ENCODE measurements around the gene ZNF280C. TPM values are rescaled to one million over a fixed set of nuclear protein-coding genes. Genes with fewer than 3 reads are reported as not detected.

ZNF280C gene
- 4.7 TPM for polyA plus RNA-seq
- long read RNA-seq, donor 1, full-length matches to known transcripts: 1 of 1 reads
- long read RNA-seq, donor 1, partial matches to known transcripts: 0 of 1 reads
- long read RNA-seq, donor 1, other reads (novel, unspliced or antisense): 0 of 1 reads
- long read RNA-seq, donor 2, full-length matches to known transcripts: 1 of 1 reads
- long read RNA-seq, donor 2, partial matches to known transcripts: 0 of 1 reads
- long read RNA-seq, donor 2, other reads (novel, unspliced or antisense): 0 of 1 reads
- long read RNA-seq, donor 3, full-length matches to known transcripts: 1 of 1 reads
- long read RNA-seq, donor 3, partial matches to known transcripts: 0 of 1 reads
- long read RNA-seq, donor 3, other reads (novel, unspliced or antisense): 0 of 1 reads
- long read RNA-seq, donor 4: 0 reads
- long read RNA-seq, donor 5: 0 reads
- long read RNA-seq, donor 6, full-length matches to known transcripts: 1 of 1 reads
- long read RNA-seq, donor 6, partial matches to known transcripts: 0 of 1 reads
- long read RNA-seq, donor 6, other reads (novel, unspliced or antisense): 0 of 1 reads
- long read RNA-seq, donor 7: 0 reads
- long read RNA-seq, donor 8, full-length matches to known transcripts: 1 of 1 reads
- long read RNA-seq, donor 8, partial matches to known transcripts: 0 of 1 reads
- long read RNA-seq, donor 8, other reads (novel, unspliced or antisense): 0 of 1 reads
- long read RNA-seq, donor 9: 0 reads
- long read RNA-seq, donor 10: 0 reads
- long read RNA-seq, donor 11, partial matches to known transcripts: 5 of 5 reads
- long read RNA-seq, donor 11, other reads (novel, unspliced or antisense): 0 of 5 reads

GRCh38 chrX:130268449-130269170, at the start of gene ZNF280C:
ZNF280C (minus strand) TSS chrX:130268899; CDS start chrX:130260449, 8,450 bp downstream.
- 60% methylated on average over 2 of the region's 59 CpGs for WGBS (ENCODE audit: insufficient coverage, low lambda C conversion rate)
- peaks cover 5% of the 10 kb centered on the region for H3K9me3 ChIP-seq (ENCODE audit: control insufficient read depth, low read depth, low read length)

GRCh38 chrX:130304587-130305368, 36.1 kb upstream of the ZNF280C start:
- no peak overlapping the region for H3K4me3 ChIP-seq (ENCODE audit: low read length)
- no CpG with 5 or more reads among the region's 5 CpGs for WGBS (ENCODE audit: insufficient coverage, low lambda C conversion rate)
- no peak overlapping the region for H3K27ac ChIP-seq (ENCODE audit: low read length)
- H3K36me3 ChIP-seq (ENCODE audit: control insufficient read depth, insufficient read depth, low read length): no peaks in the 10 kb centered on the region
- H3K4me1 ChIP-seq (ENCODE audit: control insufficient read depth, insufficient read depth, low read length): no peaks in the 10 kb centered on the region
- no peaks in the 10 kb centered on the region for H3K27me3 ChIP-seq (ENCODE audit: control insufficient read depth, insufficient read depth, low read length)
- no peaks in the 10 kb centered on the region for H3K9me3 ChIP-seq (ENCODE audit: control insufficient read depth, low read depth, low read length)
- no peak for DNase-seq

More at GRCh38 chrX:130268449-130269170, at the start of gene ZNF280C:
- DNase-seq: peak; percentile 87 to 92
- no peaks in the 10 kb centered on the region for H3K36me3 ChIP-seq (ENCODE audit: control insufficient read depth, insufficient read depth, low read length)
- no peaks in the 10 kb centered on the region for H3K4me1 ChIP-seq (ENCODE audit: control insufficient read depth, insufficient read depth, low read length)
- H3K4me3 ChIP-seq (ENCODE audit: low read length): peak within 1 kb of the TSS; percentile 82
- no peaks in the 10 kb centered on the region for H3K27me3 ChIP-seq (ENCODE audit: control insufficient read depth, insufficient read depth, low read length)
- peak within 1 kb of the TSS; percentile 85 for H3K27ac ChIP-seq (ENCODE audit: low read length)

GRCh38 chrX:130301977-130302376, 33.3 kb upstream of the ZNF280C start:
- Histone ChIP-seq H3K27ac (ENCODE audit: low read length) (no peak overlapping the region), H3K4me3 (ENCODE audit: low read length) (no peak overlapping the region), H3K4me1 (ENCODE audit: control insufficient read depth, insufficient read depth, low read length) (peaks cover 3% of the 10 kb centered on the region), H3K36me3 (ENCODE audit: control insufficient read depth, insufficient read depth, low read length) (no peaks in the 10 kb centered on the region), H3K9me3 (ENCODE audit: control insufficient read depth, low read depth, low read length) (no peaks in the 10 kb centered on the region), H3K27me3 (ENCODE audit: control insufficient read depth, insufficient read depth, low read length) (no peaks in the 10 kb centered on the region)
- no peak for DNase-seq
- WGBS (ENCODE audit: insufficient coverage, low lambda C conversion rate): no CpG with 5 or more reads among the region's 1 CpG

- H3K27ac ChIP-seq (ENCODE audit: low read length): no peak overlapping the region
- DNase-seq: no peak
- no peaks in the 10 kb centered on the region for H3K27me3 ChIP-seq (ENCODE audit: control insufficient read depth, insufficient read depth, low read length)
- H3K4me1 ChIP-seq (ENCODE audit: control insufficient read depth, insufficient read depth, low read length): peaks cover 7% of the 10 kb centered on the region
- H3K4me3 ChIP-seq (ENCODE audit: low read length): no peak overlapping the region
- WGBS (ENCODE audit: insufficient coverage, low lambda C conversion rate): no CpG with 5 or more reads among the region's 1 CpG
- no peaks in the 10 kb centered on the region for H3K36me3 ChIP-seq (ENCODE audit: control insufficient read depth, insufficient read depth, low read length)
- no peaks in the 10 kb centered on the region for H3K9me3 ChIP-seq (ENCODE audit: control insufficient read depth, low read depth, low read length)
These were observed 32.7 kb upstream of the ZNF280C start for GRCh38 chrX:130301405-130301804.

GRCh38 chrX:130300010-130300282, 31.2 kb upstream of the ZNF280C start:
- DNase-seq: no peak
- Histone ChIP-seq H3K4me1 (ENCODE audit: control insufficient read depth, insufficient read depth, low read length) (peaks cover 16% of the 10 kb centered on the region), H3K9me3 (ENCODE audit: control insufficient read depth, low read depth, low read length) (no peaks in the 10 kb centered on the region), H3K36me3 (ENCODE audit: control insufficient read depth, insufficient read depth, low read length) (no peaks in the 10 kb centered on the region), H3K27me3 (ENCODE audit: control insufficient read depth, insufficient read depth, low read length) (no peaks in the 10 kb centered on the region), H3K27ac (ENCODE audit: low read length) (no peak overlapping the region), H3K4me3 (ENCODE audit: low read length) (no peak overlapping the region)
- WGBS (ENCODE audit: insufficient coverage, low lambda C conversion rate): no CpG with 5 or more reads among the region's 2 CpGs

GRCh38 chrX:130299279-130300009, 30.7 kb upstream of the ZNF280C start:
- no peaks in the 10 kb centered on the region for H3K27me3 ChIP-seq (ENCODE audit: control insufficient read depth, insufficient read depth, low read length)
- WGBS (ENCODE audit: insufficient coverage, low lambda C conversion rate): no CpG with 5 or more reads among the region's 19 CpGs
- peak in 1 of 2 donors; percentile 15 for DNase-seq
- H3K27ac ChIP-seq (ENCODE audit: low read length): no peak overlapping the region
- peaks cover 16% of the 10 kb centered on the region for H3K4me1 ChIP-seq (ENCODE audit: control insufficient read depth, insufficient read depth, low read length)
- H3K4me3 ChIP-seq (ENCODE audit: low read length): no peak overlapping the region
- H3K9me3 ChIP-seq (ENCODE audit: control insufficient read depth, low read depth, low read length): no peaks in the 10 kb centered on the region
- no peaks in the 10 kb centered on the region for H3K36me3 ChIP-seq (ENCODE audit: control insufficient read depth, insufficient read depth, low read length)

- no peaks in the 10 kb centered on the region for H3K9me3 ChIP-seq (ENCODE audit: control insufficient read depth, low read depth, low read length)
- peaks cover 16% of the 10 kb centered on the region for H3K4me1 ChIP-seq (ENCODE audit: control insufficient read depth, insufficient read depth, low read length)
- H3K27me3 ChIP-seq (ENCODE audit: control insufficient read depth, insufficient read depth, low read length): no peaks in the 10 kb centered on the region
- H3K36me3 ChIP-seq (ENCODE audit: control insufficient read depth, insufficient read depth, low read length): no peaks in the 10 kb centered on the region
- peak in 1 of 2 donors; percentile 12 for DNase-seq
- no peak overlapping the region for H3K4me3 ChIP-seq (ENCODE audit: low read length)
- peak overlapping the region; percentile 31 for H3K27ac ChIP-seq (ENCODE audit: low read length)
- no CpG with 5 or more reads among the region's 2 CpGs for WGBS (ENCODE audit: insufficient coverage, low lambda C conversion rate)
These were observed 28.0 kb upstream of the ZNF280C start for GRCh38 chrX:130296743-130297142.

- WGBS (ENCODE audit: insufficient coverage, low lambda C conversion rate): no CpG with 5 or more reads among the region's 3 CpGs
These were observed 27.6 kb upstream of the ZNF280C start for GRCh38 chrX:130296297-130296678.

GRCh38 chrX:130295519-130296296, 27.0 kb upstream of the ZNF280C start:
- peaks cover 16% of the 10 kb centered on the region for H3K4me1 ChIP-seq (ENCODE audit: control insufficient read depth, insufficient read depth, low read length)
- peak overlapping the region; percentile 42 for H3K27ac ChIP-seq (ENCODE audit: low read length)
- H3K27me3 ChIP-seq (ENCODE audit: control insufficient read depth, insufficient read depth, low read length): no peaks in the 10 kb centered on the region
- no peaks in the 10 kb centered on the region for H3K9me3 ChIP-seq (ENCODE audit: control insufficient read depth, low read depth, low read length)
- DNase-seq: peak in 1 of 2 donors; percentile 32
- no CpG with 5 or more reads among the region's 5 CpGs for whole genome bisulfite sequencing (ENCODE audit: insufficient coverage, low lambda C conversion rate)
- H3K36me3 ChIP-seq (ENCODE audit: control insufficient read depth, insufficient read depth, low read length): no peaks in the 10 kb centered on the region
- no peak overlapping the region for H3K4me3 ChIP-seq (ENCODE audit: low read length)

More at GRCh38 chrX:130296297-130296678, 27.6 kb upstream of the ZNF280C start:
- H3K27ac ChIP-seq (ENCODE audit: low read length): peak overlapping the region; percentile 42
- peaks cover 16% of the 10 kb centered on the region for H3K4me1 ChIP-seq (ENCODE audit: control insufficient read depth, insufficient read depth, low read length)
- no peak overlapping the region for H3K4me3 ChIP-seq (ENCODE audit: low read length)
- no peaks in the 10 kb centered on the region for H3K27me3 ChIP-seq (ENCODE audit: control insufficient read depth, insufficient read depth, low read length)
- no peak for DNase-seq
- H3K9me3 ChIP-seq (ENCODE audit: control insufficient read depth, low read depth, low read length): no peaks in the 10 kb centered on the region
- H3K36me3 ChIP-seq (ENCODE audit: control insufficient read depth, insufficient read depth, low read length): no peaks in the 10 kb centered on the region
